ENCODE measurements around the gene PHACTR3. TPM values are rescaled to one million over a fixed set of nuclear protein-coding genes. Genes with fewer than 3 reads are reported as not detected.

PHACTR3 gene
- total and polyA plus RNA-seq, 2 donors (not counting 3 experiments of a cell fraction or from before 2014, with no cell fraction given): not detected

- POLR2A ChIA-PET: no interaction called here
- DNase-seq (ENCODE audit: low read depth, low spot score) (no peak), FAIRE-seq (no peak)
- no peak overlapping the region for H3K27ac ChIP-seq (ENCODE audit: insufficient read depth, low read depth, low read length)
- no peak overlapping the region for H3K4me2 ChIP-seq (ENCODE audit: insufficient read depth, low read length)
- no peak overlapping the region for H3K4me3 ChIP-seq (replicated peaks in 1 of 3; ENCODE audit: insufficient read depth in 1 of 3, low read depth in 1 of 3, low read length in 3 of 3)
- dilution Hi-C loops (cut with MboI; ENCODE audit: extremely low pct_ligation_motif_present, low sequenced_read_pairs): no loop called here
- CTCF ChIA-PET: no interaction called here
- no peaks in the 10 kb centered on the region for H3K79me2 ChIP-seq (ENCODE audit: control insufficient read depth, insufficient read depth, low read length)
- no peaks in the 10 kb centered on the region for H3K4me1 ChIP-seq (ENCODE audit: control insufficient read depth, extremely low read depth, insufficient read depth, low read length)
- no peaks in the 10 kb centered on the region for H3K36me3 ChIP-seq (ENCODE audit: control insufficient read depth in 2 of 2, extremely low read depth in 1 of 2, insufficient read depth in 2 of 2, low read length in 2 of 2)
- no peak overlapping the region for H2AFZ ChIP-seq (ENCODE audit: low read depth, low read length)
- peaks cover 3% of the 10 kb centered on the region for H3K9me3 ChIP-seq (replicated peaks; ENCODE audit: control insufficient read depth, insufficient read depth, low read length)
- H3K9ac ChIP-seq (replicated peaks; ENCODE audit: extremely low read depth, insufficient read depth, low read length): no peak overlapping the region
- no peaks in the 10 kb centered on the region for H3K9me1 ChIP-seq (replicated peaks; ENCODE audit: control insufficient read depth, extremely low read depth, insufficient read depth, low read length)
- TF ChIP-seq EZH2 (IDR thresholded peaks at IDR 0.05; ENCODE audit: borderline replicate concordance, low read depth, low read length, severe bottlenecking) (no peak), FOS (IDR thresholded peaks at IDR 0.05; ENCODE audit: borderline replicate concordance, insufficient read depth, low read length) (no peak), POLR2A (IDR thresholded peaks at IDR 0.05; ENCODE audit: low read depth, low read length) (no peak), GATA2 (IDR thresholded peaks at IDR 0.05; ENCODE audit: insufficient read depth, insufficient read length, low read depth, low read length) (no peak), MAX (IDR thresholded peaks at IDR 0.05; ENCODE audit: insufficient read depth, insufficient read length) (no peak)
- intact Hi-C loops (cut with micrococcal nuclease): no loop called here
- no peaks in the 10 kb centered on the region for H3K27me3 ChIP-seq (ENCODE audit: control insufficient read depth in 2 of 2, insufficient read depth in 2 of 2, low read length in 2 of 2)
- BruUV-seq (replicated peaks): no TSS peak
- no peaks in the 10 kb centered on the region for H4K20me1 ChIP-seq (replicated peaks; ENCODE audit: control insufficient read depth, extremely low read depth, insufficient read depth, low read length)
Observed at GRCh38 chr20:59701236-59701635, 96.9 kb downstream of the PHACTR3 start.

GRCh38 chr20:59703046-59703445 lies 98.7 kb downstream of the PHACTR3 start:
- ChIA-PET POLR2A (no interaction called here), CTCF (no interaction called here)
- Histone ChIP-seq H3K4me2 (ENCODE audit: insufficient read depth, low read length) (no peak overlapping the region), H3K27ac (ENCODE audit: insufficient read depth, low read depth, low read length) (no peak overlapping the region), H3K27me3 (ENCODE audit: control insufficient read depth in 2 of 2, insufficient read depth in 2 of 2, low read length in 2 of 2) (no peaks in the 10 kb centered on the region), H3K4me1 (ENCODE audit: control insufficient read depth, extremely low read depth, insufficient read depth, low read length) (no peaks in the 10 kb centered on the region), H3K79me2 (ENCODE audit: control insufficient read depth, insufficient read depth, low read length) (no peaks in the 10 kb centered on the region), H2AFZ (ENCODE audit: low read depth, low read length) (no peak overlapping the region), H3K36me3 (ENCODE audit: control insufficient read depth in 2 of 2, extremely low read depth in 1 of 2, insufficient read depth in 2 of 2, low read length in 2 of 2) (no peaks in the 10 kb centered on the region), H4K20me1 (replicated peaks; ENCODE audit: control insufficient read depth, extremely low read depth, insufficient read depth, low read length) (no peaks in the 10 kb centered on the region), H3K9me1 (replicated peaks; ENCODE audit: control insufficient read depth, extremely low read depth, insufficient read depth, low read length) (no peaks in the 10 kb centered on the region), H3K4me3 (replicated peaks in 1 of 3; ENCODE audit: insufficient read depth in 1 of 3, low read depth in 1 of 3, low read length in 3 of 3) (no peak overlapping the region), H3K9me3 (replicated peaks; ENCODE audit: control insufficient read depth, insufficient read depth, low read length) (peaks cover 3% of the 10 kb centered on the region), H3K9ac (replicated peaks; ENCODE audit: extremely low read depth, insufficient read depth, low read length) (no peak overlapping the region)
- TF ChIP-seq CTCF (IDR thresholded peaks at IDR 0.05; ENCODE audit: extremely low read depth in 1 of 2, insufficient read depth in 1 of 2, low read depth in 1 of 2, low read length in 2 of 2) (no peak), MAX (IDR thresholded peaks at IDR 0.05; ENCODE audit: insufficient read depth, insufficient read length) (no peak), FOS (IDR thresholded peaks at IDR 0.05; ENCODE audit: borderline replicate concordance, insufficient read depth, low read length) (no peak), POLR2AphosphoS5 (IDR thresholded peaks at IDR 0.05; ENCODE audit: insufficient read depth, low read depth, low read length) (no peak), JUN (IDR thresholded peaks at IDR 0.05; ENCODE audit: borderline replicate concordance, insufficient read depth, insufficient read length, low read depth) (no peak), EZH2 (IDR thresholded peaks at IDR 0.05; ENCODE audit: borderline replicate concordance, low read depth, low read length, severe bottlenecking) (no peak), POLR2A (IDR thresholded peaks at IDR 0.05; ENCODE audit: low read depth, low read length) (no peak), GATA2 (IDR thresholded peaks at IDR 0.05; ENCODE audit: insufficient read depth, insufficient read length, low read depth, low read length) (no peak), MYC (IDR thresholded peaks at IDR 0.05; ENCODE audit: low read depth, low read length) (no peak)
- dilution Hi-C loops (cut with MboI; ENCODE audit: extremely low pct_ligation_motif_present, low sequenced_read_pairs) (no loop called here), intact Hi-C loops (cut with micrococcal nuclease) (no loop called here)
- DNase-seq (ENCODE audit: low read depth, low spot score): no peak
- BruUV-seq (replicated peaks): no TSS peak
- FAIRE-seq: no peak
